ENCODE data around the gene CDK14.

CDK14 gene

DNA sequence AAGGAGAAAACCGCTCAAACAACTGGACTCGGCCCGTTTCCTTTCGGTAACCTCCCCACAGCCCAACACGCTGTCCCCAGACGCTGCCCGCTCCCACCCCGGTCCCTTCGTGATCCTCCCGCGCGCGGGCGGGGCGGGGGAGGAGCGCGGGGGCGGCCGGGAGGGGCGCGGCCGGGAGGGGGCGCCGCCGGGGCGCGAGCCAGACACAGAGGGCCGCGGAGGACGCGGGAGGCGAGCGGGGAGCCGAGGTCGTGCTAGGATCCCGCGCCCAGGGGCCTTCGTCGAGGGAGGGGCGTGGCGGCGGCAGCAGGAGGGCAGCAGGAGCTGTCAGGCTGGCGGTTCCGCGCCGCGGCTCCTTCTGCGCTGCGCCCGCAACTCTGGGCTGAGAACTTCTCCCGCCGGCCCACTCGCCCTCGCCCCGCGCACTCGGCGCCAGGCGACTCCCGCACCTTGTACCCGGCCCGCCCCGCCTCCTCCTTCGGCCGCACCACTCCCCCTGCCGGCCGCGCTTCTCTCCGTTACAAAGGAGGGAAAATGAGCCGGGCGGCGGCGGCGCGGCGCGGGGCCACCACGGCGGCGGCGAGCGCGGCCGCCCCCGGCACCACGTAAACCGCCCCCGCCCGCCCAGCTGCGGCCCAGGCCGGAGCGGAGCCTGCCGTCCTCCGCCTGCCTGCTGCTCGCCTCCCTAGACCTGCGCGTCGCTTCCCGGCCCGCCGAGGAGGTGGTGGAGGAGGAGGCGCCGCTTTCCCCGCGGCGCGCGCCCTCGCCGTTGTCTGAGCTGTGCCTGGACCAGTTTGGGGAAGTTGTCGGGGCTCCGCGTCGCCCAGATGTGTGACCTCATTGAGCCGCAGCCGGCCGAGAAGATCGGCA is at the start of gene CDK14:
TSS of gene CDK14 (plus strand) at position 521 of the 870 bp plus-strand sequence. CDS start at position 828, 307 bp downstream.
- no peak for DNase-seq

DNA sequence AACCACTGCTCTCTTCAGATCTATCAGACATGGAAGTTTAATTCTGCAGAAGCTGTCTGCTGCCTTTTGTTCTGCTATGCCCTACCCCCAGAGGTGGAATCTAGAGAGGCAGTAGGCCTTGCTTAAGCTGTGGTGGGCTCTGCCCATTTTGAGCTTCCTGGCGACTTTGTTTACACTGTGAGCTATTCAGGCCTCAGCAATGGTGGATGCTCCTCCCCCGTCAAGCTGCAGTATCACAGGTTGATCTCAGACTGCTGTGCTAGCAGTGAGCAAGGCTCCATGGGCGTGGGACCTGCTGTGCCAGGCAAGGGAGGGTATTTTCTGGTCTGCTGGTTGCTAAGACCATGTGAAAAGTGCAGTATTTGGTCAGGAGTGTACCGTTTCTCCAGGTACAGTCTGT is 45.1 kb upstream of the CDK14 start:
- no peak for DNase-seq

GRCh38 chr7:90552521-90552920 is 43.6 kb upstream of the CDK14 start:
- no peak for DNase-seq

GRCh38 chr7:90560730-90561129 is 35.4 kb upstream of the CDK14 start:
- no peak for DNase-seq

- no peak for DNase-seq
These were observed 32.8 kb upstream of the CDK14 start for GRCh38 chr7:90563286-90563685.

- no peak for DNase-seq
These were observed 31.7 kb upstream of the CDK14 start for GRCh38 chr7:90564455-90564854.

DNA sequence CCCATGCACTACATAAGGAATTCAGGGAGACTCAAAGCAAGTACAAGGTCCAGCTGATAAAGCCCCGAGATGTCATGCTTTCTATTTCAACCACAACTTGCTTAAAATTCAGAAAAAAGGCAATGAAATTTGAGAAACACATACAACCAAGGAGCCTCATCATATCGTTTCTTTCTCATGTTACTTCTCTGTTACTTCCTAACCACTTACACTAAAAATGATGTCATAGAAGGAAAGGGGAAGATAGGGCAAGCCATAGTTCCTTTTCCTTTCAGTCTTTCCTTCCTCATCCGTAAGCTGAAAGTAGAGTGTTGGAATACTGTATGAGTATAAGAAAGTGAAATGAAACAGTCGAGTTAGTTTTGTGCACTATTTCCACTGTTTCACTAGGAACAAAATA is 27.9 kb upstream of the CDK14 start:
- DNase-seq = no peak

- no peak for DNase-seq
These were observed 26.8 kb upstream of the CDK14 start for GRCh38 chr7:90569368-90569767.

DNA sequence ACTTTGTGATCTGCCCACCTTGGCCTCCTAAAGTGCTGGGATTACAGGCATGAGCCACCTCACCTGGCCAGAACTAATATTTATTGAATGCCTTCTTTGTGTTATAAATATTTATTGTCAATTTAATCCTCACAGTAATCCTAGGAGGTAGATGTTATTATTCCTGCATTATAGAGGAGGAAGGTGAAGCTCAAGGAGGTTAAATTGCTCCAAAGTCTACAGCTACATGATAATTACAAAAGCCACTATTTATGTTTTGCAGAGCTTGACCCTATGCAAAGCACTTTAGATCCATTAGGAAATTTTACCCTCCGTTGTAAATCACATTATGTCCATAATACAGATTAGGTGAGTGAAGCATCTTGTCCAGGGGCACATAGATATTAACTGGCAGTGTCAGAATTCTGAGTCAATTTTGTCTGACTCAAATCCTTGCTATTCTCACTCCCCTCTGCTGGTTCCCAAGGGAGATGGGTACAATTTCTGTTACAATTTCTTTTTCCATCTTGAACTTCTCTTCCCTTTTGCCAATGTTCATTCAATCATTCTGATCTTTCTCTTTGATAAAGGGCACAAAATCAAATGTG is 25.7 kb upstream of the CDK14 start:
- no peak for DNase-seq

- DNase-seq = no peak
These were observed 21.8 kb upstream of the CDK14 start for GRCh38 chr7:90574146-90574819.

DNA sequence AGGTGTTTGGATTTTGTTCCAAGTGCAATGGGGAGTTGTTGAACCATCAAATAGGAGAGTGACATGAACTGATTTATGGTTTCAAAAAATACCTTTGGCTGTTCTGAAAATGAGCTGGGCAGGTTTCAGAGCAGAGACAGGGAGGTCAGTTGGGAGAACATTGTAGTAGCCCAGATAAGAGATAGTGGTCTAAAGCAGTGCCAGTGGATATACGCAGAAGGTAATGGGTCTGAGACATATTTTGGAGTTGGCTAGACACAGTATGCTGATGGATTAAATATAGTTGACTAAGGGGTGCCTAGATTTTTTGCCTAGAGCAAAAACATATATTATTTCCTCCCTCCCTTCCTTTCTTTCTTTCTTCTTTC is 21.3 kb upstream of the CDK14 start:
- no peak for DNase-seq

DNA sequence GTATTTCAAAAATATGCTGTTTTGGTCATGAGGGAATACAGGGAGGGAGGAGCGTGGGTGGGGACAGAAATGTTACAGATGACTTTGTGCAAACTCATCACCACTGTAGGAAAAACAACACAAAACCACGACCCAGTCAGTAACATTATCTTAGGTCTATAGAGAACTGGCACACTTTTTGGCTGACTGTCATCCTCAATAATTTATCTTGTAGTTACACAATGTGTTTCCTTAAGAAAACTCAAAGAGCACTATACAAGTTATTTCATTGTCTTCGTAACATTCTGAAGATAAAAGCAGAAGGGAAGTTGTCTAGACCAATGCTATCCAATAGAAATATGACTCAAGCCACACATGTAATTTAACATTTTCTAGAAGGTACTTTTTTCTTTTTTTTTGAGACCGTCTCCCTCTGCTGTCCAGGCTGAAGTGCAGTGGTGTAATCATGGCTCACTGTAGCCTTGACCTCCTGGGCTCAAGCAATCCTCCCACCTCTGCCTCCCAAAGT is 16.9 kb upstream of the CDK14 start:
- DNase-seq = no peak

DNA sequence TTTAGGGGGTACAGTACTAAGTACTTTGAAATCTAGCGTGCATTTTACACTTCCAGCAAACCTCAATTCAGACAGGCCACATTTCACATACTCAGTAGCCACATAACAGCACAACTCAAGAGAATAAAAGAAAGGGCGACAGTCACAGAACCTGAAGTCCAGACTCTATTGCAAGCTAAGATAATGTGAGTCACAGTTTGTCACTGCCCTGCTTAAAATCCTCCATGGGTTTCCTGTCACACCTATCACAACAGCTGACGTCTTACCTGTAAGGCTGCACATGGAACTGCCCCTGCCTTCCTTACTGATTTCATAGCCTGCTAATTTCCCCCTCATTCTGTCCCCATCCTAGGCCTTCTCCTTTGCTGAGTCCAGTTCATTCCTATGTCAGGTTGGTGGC is 16.1 kb upstream of the CDK14 start:
- DNase-seq = no peak

DNA sequence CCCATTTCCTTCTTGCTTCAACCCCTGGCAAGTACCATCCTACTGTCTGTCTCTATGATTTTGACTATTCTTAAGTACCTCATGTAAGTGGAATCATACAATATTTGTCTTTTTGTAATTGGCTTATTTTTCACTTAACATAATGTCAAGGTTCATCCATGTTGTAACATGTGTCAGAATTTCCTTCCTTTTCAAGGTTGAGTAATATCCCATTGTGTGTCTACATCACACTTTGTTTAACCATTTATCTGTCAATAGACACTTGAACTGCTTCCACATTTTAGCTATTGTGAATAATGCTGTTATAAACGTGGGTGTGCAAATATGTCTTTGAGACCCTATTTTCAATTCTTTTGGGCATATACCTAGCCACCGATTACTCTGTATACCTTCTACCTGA is 14.0 kb upstream of the CDK14 start:
- no peak for DNase-seq

DNA sequence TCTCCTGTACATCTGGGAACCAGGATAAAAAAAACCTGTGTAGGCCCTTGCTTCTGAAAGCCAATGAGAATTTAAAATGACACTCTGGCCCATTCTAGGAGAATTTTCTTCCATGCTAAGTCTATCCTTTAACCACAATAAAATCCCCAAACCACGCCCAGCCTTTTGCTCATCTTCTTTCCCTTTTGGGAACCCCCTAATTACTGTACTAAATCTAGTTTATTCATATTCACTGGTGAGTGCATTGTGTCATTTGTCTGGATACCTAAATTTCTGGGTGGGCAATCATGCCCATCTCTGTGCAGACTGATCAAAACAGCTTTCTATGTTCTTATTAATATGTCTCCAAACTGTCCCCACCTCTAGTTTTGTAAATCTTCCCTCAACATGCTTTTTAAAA is 11.7 kb upstream of the CDK14 start:
- DNase-seq = no peak

DNA sequence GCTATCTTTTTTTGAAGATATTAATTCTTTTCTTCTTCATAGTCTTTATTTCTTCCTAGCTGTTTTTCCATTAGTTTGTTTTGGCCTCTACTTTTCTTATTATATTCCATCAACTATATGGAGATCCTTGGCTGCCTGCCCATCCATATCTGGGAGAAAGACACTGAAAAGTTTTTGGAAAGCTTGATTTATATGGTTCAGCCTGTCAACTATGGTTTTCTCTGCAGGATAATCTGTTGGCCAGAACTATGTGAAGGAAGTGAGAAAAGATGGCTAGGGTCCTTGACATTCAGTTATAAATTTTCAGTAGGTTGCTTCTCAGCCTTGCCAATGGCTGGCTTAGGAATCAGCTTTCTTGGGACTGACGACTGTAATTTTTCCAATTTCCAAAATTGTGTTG is 10.0 kb upstream of the CDK14 start:
- no peak for DNase-seq

DNA sequence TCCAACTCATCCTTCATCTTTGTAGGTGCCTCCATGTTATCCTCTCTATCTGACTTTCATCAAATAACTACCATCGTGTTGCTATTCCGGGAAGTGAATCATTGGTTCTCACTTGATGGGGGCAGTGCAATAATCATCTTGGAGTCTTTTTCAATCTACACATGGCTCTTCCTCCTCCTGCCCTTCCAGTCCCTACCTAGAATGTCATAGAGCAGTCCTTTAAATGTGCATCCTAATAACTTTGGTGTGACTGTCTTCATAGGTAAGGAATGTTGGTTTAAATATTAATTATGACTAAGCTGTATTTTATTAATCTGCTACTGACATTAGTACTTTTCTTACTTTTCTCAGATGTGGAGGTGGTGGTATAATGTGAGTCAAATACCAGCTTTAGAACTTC is 8.4 kb upstream of the CDK14 start:
- no peak for DNase-seq

DNA sequence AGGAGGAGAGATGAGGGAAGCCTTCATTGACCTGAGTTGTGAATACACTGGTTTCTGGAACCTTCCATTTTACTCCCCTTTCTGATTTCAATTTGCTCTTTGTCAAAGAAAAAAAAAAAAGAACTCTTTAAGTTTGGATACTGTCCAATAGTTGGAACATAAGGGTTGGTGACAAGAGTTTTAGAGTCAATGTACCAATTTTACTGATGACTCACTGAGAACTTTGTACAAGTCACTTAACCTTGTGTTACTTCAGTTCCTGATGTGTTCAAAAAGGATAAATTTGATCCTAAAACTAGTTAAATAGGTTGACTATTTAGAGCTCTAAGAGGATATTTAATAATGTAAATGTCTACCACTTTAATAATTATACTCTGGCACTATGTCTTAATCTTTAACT is 4.1 kb upstream of the CDK14 start:
- DNase-seq = no peak

GRCh38 chr7:90593205-90593604 is 2.9 kb upstream of the CDK14 start:
- no peak for DNase-seq

DNA sequence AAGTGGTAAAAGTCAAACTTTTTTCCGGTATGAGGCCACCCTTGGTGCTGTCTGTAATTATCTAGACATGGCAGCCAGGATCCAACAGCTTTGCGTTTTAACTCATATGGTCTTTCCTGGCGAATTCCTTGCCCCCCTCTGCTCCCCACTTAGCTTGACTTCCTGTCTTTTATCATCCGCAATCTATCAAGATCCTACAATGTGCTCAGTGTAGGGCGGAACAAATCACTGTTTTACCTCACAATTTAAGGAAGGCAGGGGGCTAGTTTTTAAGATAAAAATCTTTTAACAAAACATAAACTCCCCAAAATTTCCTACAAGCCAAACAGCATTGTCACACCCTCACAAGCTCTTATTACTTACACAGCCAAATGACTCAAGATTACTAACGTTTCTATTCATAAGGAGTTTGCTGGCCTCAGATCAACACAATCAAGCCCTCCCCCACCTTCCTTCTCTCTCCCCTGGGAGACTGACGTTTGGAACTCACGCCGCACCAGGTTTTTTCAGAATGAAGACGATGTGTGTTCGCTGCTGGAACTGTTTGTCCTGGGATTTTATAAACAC is 1.3 kb upstream of the CDK14 start:
- DNase-seq = peak; percentile 34

- DNase-seq = no peak
These were observed 750 bp upstream of the CDK14 start for GRCh38 chr7:90595342-90595800.

GRCh38 chr7:90596671-90597562 is 796 bp downstream of the CDK14 start:
- no peak for DNase-seq
